OCI-LY3 (cell line): Measurements from ENCODE around the gene FOXF2.

Experiments used
- CTCF ChIP-seq: fragments of 200-600, 300-600 bp; sonication (generic); IDR thresholded peaks from 2 replicates; pipeline ENCODE4 v1.5.1; 2014; ENCODE audit warnings: antibody characterized with exemption, low read length, low read depth
- EZH2phosphoT487 ChIP-seq: fragments of 200-600 bp; shearing (Covaris generic); IDR thresholded peaks from 2 replicates; pipeline ENCODE4 v1.6.1; 2018; ENCODE audit warnings: antibody characterized with exemption, mixed run types, low read depth

- TF ChIP-seq EZH2phosphoT487 (no peak), CTCF (no peak)
Measured at GRCh38 chr6:1383729-1384548, 5.4 kb upstream of the FOXF2 start.
